K562 (cell line): ENCODE data around the gene MDC1. TPM values are rescaled to one million over a fixed set of nuclear protein-coding genes. Genes with fewer than 3 reads are reported as not detected.

ENCODE experiments used
- ATAC-seq: fragments of 200-7000 bp; cut with Tn5 transposase; 3 replicates; pipeline ENCODE4 v1.9.1; 2020; ENCODE audit warnings: moderate library complexity
- BruUV-seq: library from RNA; stranded (reverse); fragments of 400-500 nt; replicated peaks from 2 replicates; lab custom pipeline; 2021; lab: Mats Ljungman, UMichigan
- CTCF ChIA-PET: fragments of 300-600 bp; formaldehyde crosslinking; extraction: SDS; loops from one replicate; lab custom pipeline; 2021; ENCODE audit warnings: low intra/inter-chr PET ratio; lab: Yijun Ruan, JAX
- POLR2A ChIA-PET: fragments of 300-600, 350-650 bp; sonication (Branson Sonifier 250); formaldehyde crosslinking; extraction: SDS; loops from one replicate; lab custom pipeline; 2021; ENCODE audit warnings: antibody characterized with exemption, inconsistent platforms; lab: Yijun Ruan, JAX
- DNase-seq, 4 experiments: peaks; one replicate each; pipeline versions ENCODE4 v3.0.0 to v3.0.0-alpha.2; 2011 to 2018; ENCODE audit warnings: low spot score in 3 of 4, mixed read lengths in 3 of 4; ENCODE audit errors: extremely low read depth in 1 of 4
- FAIRE-seq: peaks from 2 replicates; lab custom pipeline; 2011; peaks lifted over from hg19 to GRCh38; lab: Jason Lieb, UNC
- H2AFZ ChIP-seq: 2 replicates; pipeline ENCODE4 v1.6.0; 2011; ENCODE audit warnings: low read depth, low read length, control low read depth, inconsistent platforms
- H3K27ac ChIP-seq: fragments of 200-600 bp; 3 replicates; pipeline ENCODE4 v1.8.0; 2011; ENCODE audit warnings: low read depth, mild to moderate bottlenecking, control low read depth, inconsistent platforms, low read length, moderate library complexity, mixed read lengths; ENCODE audit errors: extremely low read depth
- H3K27me3 ChIP-seq, 2 experiments: fragments of 300-600 bp in 1 of 2; 2 replicates in 1 of 2; 3 replicates in 1 of 2; pipeline versions ENCODE4 v1.6.0 to v1.8.0; 2011; ENCODE audit warnings: inconsistent platforms in 2 of 2, low read length in 2 of 2, mild to moderate bottlenecking in 1 of 2, mixed read lengths in 1 of 2, moderate library complexity in 1 of 2; ENCODE audit not compliant: control insufficient read depth in 2 of 2, insufficient read depth in 2 of 2
- H3K36me3 ChIP-seq: fragments of 300-600 bp; 3 replicates; pipeline ENCODE4 v1.8.0; 2011; ENCODE audit warnings: mild to moderate bottlenecking, low read length, inconsistent platforms; ENCODE audit not compliant: control insufficient read depth, insufficient read depth
- H3K4me1 ChIP-seq, 2 experiments: fragments of 200-600 bp in 1 of 2; replicated peaks in 1 of 2; 2 replicates in 1 of 2; 3 replicates in 1 of 2; pipeline versions ENCODE4 v1.5.1 to v1.8.0; 2011; ENCODE audit warnings: inconsistent platforms in 2 of 2, low read length in 2 of 2, mild to moderate bottlenecking in 1 of 2, mixed read lengths in 1 of 2, moderate library complexity in 1 of 2; ENCODE audit not compliant: control insufficient read depth in 2 of 2, insufficient read depth in 2 of 2
- H3K4me2 ChIP-seq: 2 replicates; pipeline ENCODE4 v1.6.1; 2011; ENCODE audit warnings: low read length, control low read depth, inconsistent platforms, mixed read lengths; ENCODE audit not compliant: insufficient read depth
- H3K4me3 ChIP-seq: fragments of 200-600 bp; sonication (generic), shearing (Covaris generic); 2 replicates; pipeline ENCODE4 v1.5.1; 2016; ENCODE audit warnings: control low read depth, inconsistent platforms
- H3K79me2 ChIP-seq: fragments of 200-600 bp; 3 replicates; pipeline ENCODE4 v1.8.0; 2011; ENCODE audit warnings: low read length, inconsistent platforms; ENCODE audit not compliant: control insufficient read depth, insufficient read depth
- H3K9ac ChIP-seq, 2 experiments: 2 replicates each; pipeline versions ENCODE4 v1.6.0 to v1.6.1; 2011; ENCODE audit warnings: low read depth in 2 of 2, low read length in 2 of 2, control low read depth in 1 of 2, inconsistent platforms in 1 of 2, mild to moderate bottlenecking in 1 of 2, mixed read lengths in 1 of 2; ENCODE audit not compliant: insufficient read depth in 1 of 2
- H3K9me1 ChIP-seq: one replicate; pipeline ENCODE4 v1.6.0; 2011; ENCODE audit warnings: inconsistent platforms, mild to moderate bottlenecking, low read length, moderate library complexity; ENCODE audit not compliant: control insufficient read depth, insufficient read depth
- H3K9me3 ChIP-seq: replicated peaks from 2 replicates; pipeline ENCODE4 v1.5.1; 2011; ENCODE audit warnings: low read depth, low read length, inconsistent platforms; ENCODE audit not compliant: control insufficient read depth, insufficient read depth
- H4K20me1 ChIP-seq: replicated peaks from 2 replicates; pipeline ENCODE4 v1.6.1; 2011; ENCODE audit warnings: low read length, inconsistent platforms, mixed read lengths; ENCODE audit not compliant: control insufficient read depth, insufficient read depth
- ELF2 ChIP-seq: fragments of 250-450 bp; sonication (Bioruptor Pico); IDR thresholded peaks from 2 replicates; pipeline ENCODE4 v1.5.0; 2021; ENCODE audit warnings: mild to moderate bottlenecking
- EP300 ChIP-seq: IDR thresholded peaks from 2 replicates; pipeline ENCODE4 v1.6.1; 2012; ENCODE audit warnings: low read length, improper control_type of control experiment
- FOSL1 ChIP-seq: fragments of 200-800 bp; sonication (Bioruptor generic); conservative IDR thresholded peaks from 2 replicates; pipeline ENCODE4 v1.6.1; 2016; ENCODE audit warnings: missing genetic modification characterization, missing compliant biosample characterization
- FOXJ2 ChIP-seq: fragments of 200-800 bp; sonication (Bioruptor generic); IDR thresholded peaks from 2 replicates; pipeline ENCODE4 v1.6.1; 2016; ENCODE audit warnings: missing genetic modification characterization, missing compliant biosample characterization
- GATA2 ChIP-seq: sonication (generic); formaldehyde crosslinking; IDR thresholded peaks from 2 replicates; pipeline ENCODE4 v1.4.0; 2020; ENCODE audit warnings: mild to moderate bottlenecking, missing genetic modification reagents
- HDAC1 ChIP-seq, 2 experiments: fragments of 450-650 bp; IDR thresholded peaks; 2 replicates each; pipeline ENCODE4 v1.6.1; 2016 to 2017; ENCODE audit warnings: inconsistent platforms in 1 of 2, mild to moderate bottlenecking in 1 of 2, moderate library complexity in 1 of 2
- MYC ChIP-seq, 2 experiments: fragments of 250-450 bp in 1 of 2; sonication (Bioruptor Pico) in 1 of 2; IDR thresholded peaks; 2 replicates each; pipeline versions ENCODE4 v1.5.1 to v1.6.1; 2012 to 2021; ENCODE audit warnings: low read depth in 2 of 2, borderline replicate concordance in 1 of 2, improper control_type of control experiment in 1 of 2, low read length in 1 of 2, mild to moderate bottlenecking in 1 of 2, moderate library complexity in 1 of 2
- NFIC ChIP-seq: fragments of 450-650 bp; IDR thresholded peaks from 2 replicates; pipeline ENCODE4 v1.6.1; 2017; ENCODE audit warnings: mild to moderate bottlenecking, inconsistent platforms
- NRF1 ChIP-seq, 2 experiments: fragments of 450-650 bp; IDR thresholded peaks in 1 of 2; conservative IDR thresholded peaks in 1 of 2; 2 replicates each; pipeline ENCODE4 v1.6.1; 2014; ENCODE audit warnings: mild to moderate bottlenecking in 2 of 2
- SMARCA4 ChIP-seq: fragments of 450-650 bp; IDR thresholded peaks from 2 replicates; pipeline ENCODE4 v1.6.1; 2016
- TCF7L2 ChIP-seq: fragments of 150-350 bp; IDR thresholded peaks from 2 replicates; pipeline ENCODE4 v1.6.1; 2016; ENCODE audit warnings: low read depth, mild to moderate bottlenecking, low read length, moderate library complexity
- THRAP3 ChIP-seq: fragments of 450-650 bp; IDR thresholded peaks from 2 replicates; pipeline ENCODE4 v1.6.1; 2016; ENCODE audit warnings: mild to moderate bottlenecking, inconsistent platforms, borderline replicate concordance
- XRCC5 ChIP-seq: fragments of 200-400 bp; formaldehyde crosslinking; IDR thresholded peaks from 2 replicates; pipeline ENCODE4 v1.6.1; 2017; ENCODE audit warnings: low read depth, mild to moderate bottlenecking, low read length
- ZKSCAN1 ChIP-seq: fragments of 150-350 bp; IDR thresholded peaks from 2 replicates; pipeline ENCODE4 v1.6.1; 2016; ENCODE audit warnings: low read depth, low read length
- ZNF41 ChIP-seq: fragments of 250-450 bp; sonication (Bioruptor Pico); conservative IDR thresholded peaks from 2 replicates; pipeline ENCODE4 v1.4.0; 2020; ENCODE audit warnings: mild to moderate bottlenecking
- ZNF589 ChIP-seq: fragments of 200-800 bp; sonication (Bioruptor generic); IDR thresholded peaks from 2 replicates; pipeline ENCODE4 v1.6.1; 2016; ENCODE audit warnings: low read depth, missing genetic modification characterization, missing compliant biosample characterization
- WGBS: fragments of 100-300 bp; shearing (Covaris generic); methylation state at CpG from one replicate; pipeline ENCODE4 v1.1.6; 2016; ENCODE audit warnings: low coverage, mixed read lengths; ENCODE audit not compliant: insufficient coverage; ENCODE audit errors: missing lambda C conversion rate; 5-methylcytosine and 5-hydroxymethylcytosine counted together
- in situ Hi-C: fragments of 300-500 bp; cut with MboI; formaldehyde crosslinking; loops from 4 replicates; pipeline ENCODE4 v1.15.0; 2018; ENCODE audit warnings: inconsistent platforms, mixed read lengths
- intact Hi-C: fragments of 100-400 bp; cut with micrococcal nuclease; formaldehyde crosslinking; loops from 2 replicates; pipeline ENCODE4 v1.14.2; 2022
- polyA plus RNA-seq, 8 experiments: library from polyadenylated mRNA; depleted of rRNA in 4 of 8; stranded (reverse) in 5 of 8; unstranded in 3 of 8; fragments of >200 nt; fragmentation: Nextera tagmentation in 2 of 8; fragmentation: Illumina TruSeq in 1 of 8; extraction: Ambion mirVana in 2 of 8; extraction: Trizol in 1 of 8; gene quantifications; 2 replicates each; pipeline versions ENCODE4 v1.2.1 to v1.2.3, GENCODE V29; 2011 to 2014; ENCODE audit warnings: inconsistent platforms in 1 of 8, missing spikeins in 1 of 8
- total RNA-seq, 7 experiments: library from RNA; depleted of rRNA in 6 of 7; stranded (reverse); fragments of >200 nt in 6 of 7; fragmentation: Illumina TruSeq in 2 of 7; extraction: Trizol in 2 of 7; gene quantifications; 2 replicates each; pipeline versions ENCODE4 v1.2.1 to v1.2.3, GENCODE V29; 2011 to 2021; ENCODE audit warnings: low replicate concordance in 1 of 7
- TF ChIP-seq, protein P1 (sequence below): sonication (generic); formaldehyde crosslinking; IDR thresholded peaks from 2 replicates; pipeline ENCODE4 v1.4.0; 2020; ENCODE audit warnings: mild to moderate bottlenecking, missing genetic modification reagents
- TF ChIP-seq, protein P2 (sequence below), 3 experiments: IDR thresholded peaks in 2 of 3; conservative IDR thresholded peaks in 1 of 3; 2 replicates each; pipeline ENCODE4 v1.5.1; 2011 to 2012; ENCODE audit warnings: low read length in 3 of 3, mild to moderate bottlenecking in 3 of 3, control low read depth in 2 of 3, improper control_type of control experiment in 1 of 3, inconsistent platforms in 1 of 3, low read depth in 1 of 3, mixed read lengths in 1 of 3, moderate library complexity in 1 of 3; ENCODE audit not compliant: insufficient read depth in 2 of 3

MDC1 gene
- total and polyA plus RNA-seq, 9 of the 15 experiments (the other 6 are each of a cell fraction or from before 2014, with no cell fraction given), result 8.2 to 114 (median 20.0) TPM

DNA sequence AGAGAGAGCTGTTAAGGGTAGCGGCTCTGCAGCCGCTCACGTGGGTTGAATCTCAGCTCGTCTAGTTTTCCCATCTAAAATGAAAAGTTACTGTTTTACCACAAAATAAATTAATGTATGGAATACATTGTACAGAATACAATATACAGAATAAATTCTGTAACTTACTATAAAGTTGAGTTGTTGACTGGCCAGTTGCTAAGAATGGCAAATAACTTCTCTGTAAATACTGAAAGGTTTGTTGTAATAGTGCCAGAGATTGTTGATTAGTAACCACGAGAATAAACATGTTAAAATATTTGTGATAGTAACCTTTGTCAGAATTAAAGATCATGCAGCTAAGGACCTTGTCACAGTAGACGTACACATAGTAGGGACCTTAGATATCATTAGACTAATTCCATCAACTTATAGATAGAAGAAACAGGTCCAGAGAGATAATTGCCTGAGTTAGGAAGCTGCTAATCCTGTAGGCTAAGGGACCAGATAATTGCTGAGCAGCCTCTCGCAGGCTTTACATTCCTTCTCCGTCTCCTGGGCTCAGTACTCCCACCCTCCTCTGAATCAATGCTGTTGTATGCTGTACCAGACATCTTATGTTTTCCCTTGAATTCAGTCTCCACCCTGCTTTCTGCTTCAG, 25.8 kb downstream of the MDC1 start:
- ATAC-seq (no peak), DNase-seq (peak in 1 of 4 experiments; percentile 63), FAIRE-seq (peak; percentile 26)
- Histone ChIP-seq H2AFZ (peak overlapping the region; percentile 99), H3K36me3 (peaks cover 8% of the 10 kb centered on the region; the same call in 2 of the 3 replicates), H4K20me1 (no peaks in the 10 kb centered on the region), H3K9ac (peak overlapping the region; percentile 28 to 92), H3K4me1 (peaks cover 30 to 47% of the 10 kb centered on the region in 2 experiments), H3K79me2 (peaks cover 37% of the 10 kb centered on the region), H3K27me3 (no peaks in the 10 kb centered on the region), H3K4me2 (peak overlapping the region; percentile 95), H3K4me3 (peak overlapping the region; percentile 71), H3K9me3 (no peaks in the 10 kb centered on the region), H3K9me1 (no peaks in the 10 kb centered on the region), H3K27ac (peak overlapping the region; percentile 43)
- intact Hi-C loops (no loop called here), in situ Hi-C loops (no loop called here)
- WGBS, result 3% methylated on average over 8 of the region's 8 CpGs
- POLR2A ChIA-PET, result interaction anchor here (1.0 to 23.5 kb wide), 6 partner anchors 15 to 79 kb away, joined by 3 to 524 read pairs (median 4); partner anchors contain the start of genes MDC1, MRPS18B and TUBB
- CTCF ChIA-PET, result no interaction called here
- BruUV-seq, result no TSS peak
- TF ChIP-seq ZNF41 (no peak), GATA2 (CRISPR knock-in tag) (0 out of 2 replicates have a peak, but pooled peaks have one; percentile 12), ZKSCAN1 (peak; percentile 84), ZNF589 (CRISPR knock-in tag) (no peak), NFIC (peak; percentile 29; the same call in 1 of the 2 replicates), HDAC1 (IDR thresholded peaks at IDR 0.05) (0 out of 4 replicates have a peak, but pooled peaks of 1 of the 2 experiments have one; percentile 48), THRAP3 (0 out of 2 replicates have a peak, but pooled peaks have one; percentile 24), NRF1 (conservative IDR thresholded peaks at IDR 0.05 in 1 of 2, IDR thresholded peaks at IDR 0.05 in 1 of 2) (peak; percentile 52 to 56), FOSL1 (tag) (0 out of 2 replicates have a peak, but pooled peaks have one; percentile 34), EP300 (0 out of 2 replicates have a peak, but pooled peaks have one; percentile 21), TCF7L2 (no peak), MYC (IDR thresholded peaks at IDR 0.05; ENCODE audit: low read depth, low read length) (0 out of 2 replicates have a peak, but pooled peaks have one; percentile 3), MYC (CRISPR knock-in tag; IDR thresholded peaks at IDR 0.05; ENCODE audit: borderline replicate concordance, low read depth) (no peak), XRCC5 (no peak), FOXJ2 (tag) (peak; percentile 93), SMARCA4 (0 out of 2 replicates have a peak, but pooled peaks have one; percentile 40), ELF2 (CRISPR knock-in tag) (0 out of 2 replicates have a peak, but pooled peaks have one; percentile 12)
- TF ChIP-seq, protein P1, sequence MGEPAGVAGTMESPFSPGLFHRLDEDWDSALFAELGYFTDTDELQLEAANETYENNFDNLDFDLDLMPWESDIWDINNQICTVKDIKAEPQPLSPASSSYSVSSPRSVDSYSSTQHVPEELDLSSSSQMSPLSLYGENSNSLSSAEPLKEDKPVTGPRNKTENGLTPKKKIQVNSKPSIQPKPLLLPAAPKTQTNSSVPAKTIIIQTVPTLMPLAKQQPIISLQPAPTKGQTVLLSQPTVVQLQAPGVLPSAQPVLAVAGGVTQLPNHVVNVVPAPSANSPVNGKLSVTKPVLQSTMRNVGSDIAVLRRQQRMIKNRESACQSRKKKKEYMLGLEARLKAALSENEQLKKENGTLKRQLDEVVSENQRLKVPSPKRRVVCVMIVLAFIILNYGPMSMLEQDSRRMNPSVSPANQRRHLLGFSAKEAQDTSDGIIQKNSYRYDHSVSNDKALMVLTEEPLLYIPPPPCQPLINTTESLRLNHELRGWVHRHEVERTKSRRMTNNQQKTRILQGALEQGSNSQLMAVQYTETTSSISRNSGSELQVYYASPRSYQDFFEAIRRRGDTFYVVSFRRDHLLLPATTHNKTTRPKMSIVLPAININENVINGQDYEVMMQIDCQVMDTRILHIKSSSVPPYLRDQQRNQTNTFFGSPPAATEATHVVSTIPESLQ (CRISPR knock-in tag), result 0 out of 2 replicates have a peak, but pooled peaks have one; percentile 52
- TF ChIP-seq, protein P2, sequence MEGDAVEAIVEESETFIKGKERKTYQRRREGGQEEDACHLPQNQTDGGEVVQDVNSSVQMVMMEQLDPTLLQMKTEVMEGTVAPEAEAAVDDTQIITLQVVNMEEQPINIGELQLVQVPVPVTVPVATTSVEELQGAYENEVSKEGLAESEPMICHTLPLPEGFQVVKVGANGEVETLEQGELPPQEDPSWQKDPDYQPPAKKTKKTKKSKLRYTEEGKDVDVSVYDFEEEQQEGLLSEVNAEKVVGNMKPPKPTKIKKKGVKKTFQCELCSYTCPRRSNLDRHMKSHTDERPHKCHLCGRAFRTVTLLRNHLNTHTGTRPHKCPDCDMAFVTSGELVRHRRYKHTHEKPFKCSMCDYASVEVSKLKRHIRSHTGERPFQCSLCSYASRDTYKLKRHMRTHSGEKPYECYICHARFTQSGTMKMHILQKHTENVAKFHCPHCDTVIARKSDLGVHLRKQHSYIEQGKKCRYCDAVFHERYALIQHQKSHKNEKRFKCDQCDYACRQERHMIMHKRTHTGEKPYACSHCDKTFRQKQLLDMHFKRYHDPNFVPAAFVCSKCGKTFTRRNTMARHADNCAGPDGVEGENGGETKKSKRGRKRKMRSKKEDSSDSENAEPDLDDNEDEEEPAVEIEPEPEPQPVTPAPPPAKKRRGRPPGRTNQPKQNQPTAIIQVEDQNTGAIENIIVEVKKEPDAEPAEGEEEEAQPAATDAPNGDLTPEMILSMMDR (IDR thresholded peaks at IDR 0.05 in 2 of 3, conservative IDR thresholded peaks at IDR 0.05 in 1 of 3; ENCODE audit: insufficient read depth in 2 of 3, low read depth in 1 of 3, low read length in 3 of 3), result 0 out of 6 replicates have a peak, but pooled peaks of 1 of the 3 experiments have one; percentile 6
